Hypothalamus (tissue), 51 donors: ENCODE data around the gene CHRNA1.
A peak's percentile ranks its signal among the peaks of the same experiment; 100 is the strongest.

Source experiments
- DNase-seq, 51 donors: peaks; one replicate each; lab custom pipeline; 2025; lab: John Stamatoyannopoulos, UW

Gene CHRNA1

GRCh38 chr2:174763780-174764179 is 492 bp downstream of the CHRNA1 start:
- no peak for DNase-seq

GRCh38 chr2:174762464-174762863 is 1.8 kb downstream of the CHRNA1 start:
- no peak for DNase-seq

GRCh38 chr2:174761837-174762236 is 2.4 kb downstream of the CHRNA1 start:
- DNase-seq = no peak

GRCh38 chr2:174760845-174761473 is 3.3 kb downstream of the CHRNA1 start:
- DNase-seq = no peak

GRCh38 chr2:174759381-174760065 is 4.7 kb downstream of the CHRNA1 start:
- DNase-seq = no peak

GRCh38 chr2:174756743-174757142 is 7.5 kb downstream of the CHRNA1 start:
- no peak for DNase-seq

GRCh38 chr2:174753038-174753633 is 11.1 kb downstream of the CHRNA1 start:
- peak in 3 of 51 donors; percentile 19 to 31 (median 28) for DNase-seq

- no peak for DNase-seq
Observed at GRCh38 chr2:174752403-174753037, 11.8 kb downstream of the CHRNA1 start.

GRCh38 chr2:174750923-174751441 is 13.3 kb downstream of the CHRNA1 start:
- no peak for DNase-seq

- DNase-seq = no peak
Observed at GRCh38 chr2:174749793-174750192, 14.5 kb downstream of the CHRNA1 start.

- peak in 36 of 51 donors; percentile 2 to 78 (median 32) for DNase-seq
Observed at GRCh38 chr2:174748948-174749347, 15.3 kb downstream of the CHRNA1 start.

GRCh38 chr2:174745142-174745541 is 19.1 kb downstream of the CHRNA1 start:
- DNase-seq = no peak

- no peak for DNase-seq
Observed at GRCh38 chr2:174744111-174744510, 20.2 kb downstream of the CHRNA1 start.

GRCh38 chr2:174740721-174741120 is 23.6 kb downstream of the CHRNA1 start:
- no peak for DNase-seq

GRCh38 chr2:174738841-174739240 is 25.4 kb downstream of the CHRNA1 start:
- no peak for DNase-seq

GRCh38 chr2:174731546-174731945 is 32.7 kb downstream of the CHRNA1 start:
- DNase-seq = no peak

- no peak for DNase-seq
Observed at GRCh38 chr2:174730698-174731018, 33.6 kb downstream of the CHRNA1 start.

- DNase-seq = peak in 5 of 51 donors; percentile 3 to 38 (median 13)
Observed at GRCh38 chr2:174729797-174730697, 34.2 kb downstream of the CHRNA1 start.

GRCh38 chr2:174728096-174728495 is 36.2 kb downstream of the CHRNA1 start:
- DNase-seq = no peak

- no peak for DNase-seq
Observed at GRCh38 chr2:174726212-174726611, 38.1 kb downstream of the CHRNA1 start.
